ENCODE measurements around the gene HYLS1. TPM values are rescaled to one million over a fixed set of nuclear protein-coding genes. Genes with fewer than 3 reads are reported as not detected.

Gene HYLS1
- polyA plus RNA-seq, 1 donor (not counting 4 experiments of a cell fraction or from before 2014, with no cell fraction given) = 7.2 TPM

GRCh38 chr11:125874556-125875124, 12.8 kb upstream of the HYLS1 start:
- no peak overlapping the region for H2AFZ ChIP-seq (ENCODE audit: control insufficient read depth, low read length)
- no peaks in the 10 kb centered on the region for H3K4me1 ChIP-seq (ENCODE audit: control insufficient read depth, extremely low read depth, insufficient read depth, low read length)
- H3K4me2 ChIP-seq (ENCODE audit: control insufficient read depth, extremely low read depth, insufficient read depth, low read depth, low read length) = no peak overlapping the region
- no peak for TF ChIP-seq EZH2 (IDR thresholded peaks at IDR 0.05; ENCODE audit: low read length)
- TF ChIP-seq CTCF (optimal IDR thresholded peaks at IDR 0.05 in 1 of 3, IDR thresholded peaks at IDR 0.05 in 1 of 3, conservative IDR thresholded peaks at IDR 0.05 in 1 of 3; ENCODE audit: extremely low read depth in 1 of 3, insufficient read depth in 2 of 3, low read length in 3 of 3) = peak; percentile 76 to 94 (median 83)
- no peaks in the 10 kb centered on the region for H3K36me3 ChIP-seq (ENCODE audit: control insufficient read depth in 2 of 2, extremely low read depth in 1 of 2, insufficient read depth in 2 of 2, low read length in 2 of 2)
- no peaks in the 10 kb centered on the region for H3K9me3 ChIP-seq (ENCODE audit: control insufficient read depth, low read depth, low read length)
- FAIRE-seq = peak; percentile 91
- H3K9me1 ChIP-seq (ENCODE audit: control insufficient read depth, extremely low read depth, insufficient read depth, low read length) = no peaks in the 10 kb centered on the region
- H3K4me3 ChIP-seq (ENCODE audit: control insufficient read depth in 2 of 3, extremely low read depth in 1 of 3, insufficient read depth in 2 of 3, low read depth in 1 of 3, low read length in 3 of 3) = no peak overlapping the region
- no peaks in the 10 kb centered on the region for H3K79me2 ChIP-seq (ENCODE audit: control insufficient read depth, insufficient read depth, low read length)
- no peak overlapping the region for H3K27ac ChIP-seq (ENCODE audit: control insufficient read depth, insufficient read depth, low read length)
- no peak for DNase-seq (ENCODE audit: low read depth, low spot score)
- dilution Hi-C loops (cut with MboI; ENCODE audit: extremely low pct_ligation_motif_present, low sequenced_read_pairs) = no loop called here
- H3K9ac ChIP-seq (ENCODE audit: control insufficient read depth, extremely low read depth, insufficient read depth, low read length) = no peak overlapping the region
- no peaks in the 10 kb centered on the region for H4K20me1 ChIP-seq (ENCODE audit: control insufficient read depth, extremely low read depth, insufficient read depth, low read length)
- H3K27me3 ChIP-seq (ENCODE audit: control insufficient read depth, extremely low read depth, insufficient read depth, low read length) = no peaks in the 10 kb centered on the region

GRCh38 chr11:125881291-125881690, 6.2 kb upstream of the HYLS1 start:
- dilution Hi-C loops (cut with MboI; ENCODE audit: extremely low pct_ligation_motif_present, low sequenced_read_pairs) = no loop called here
- Histone ChIP-seq H2AFZ (ENCODE audit: control insufficient read depth, low read length) (no peak overlapping the region), H3K36me3 (ENCODE audit: control insufficient read depth in 2 of 2, extremely low read depth in 1 of 2, insufficient read depth in 2 of 2, low read length in 2 of 2) (no peaks in the 10 kb centered on the region), H3K9me1 (ENCODE audit: control insufficient read depth, extremely low read depth, insufficient read depth, low read length) (no peaks in the 10 kb centered on the region), H3K27ac (ENCODE audit: control insufficient read depth, insufficient read depth, low read length) (no peak overlapping the region), H3K4me2 (ENCODE audit: control insufficient read depth, extremely low read depth, insufficient read depth, low read depth, low read length) (no peak overlapping the region), H3K9me3 (ENCODE audit: control insufficient read depth, low read depth, low read length) (no peaks in the 10 kb centered on the region), H4K20me1 (ENCODE audit: control insufficient read depth, extremely low read depth, insufficient read depth, low read length) (no peaks in the 10 kb centered on the region), H3K4me1 (ENCODE audit: control insufficient read depth, extremely low read depth, insufficient read depth, low read length) (peaks cover 13% of the 10 kb centered on the region), H3K4me3 (ENCODE audit: control insufficient read depth in 2 of 3, extremely low read depth in 1 of 3, insufficient read depth in 2 of 3, low read depth in 1 of 3, low read length in 3 of 3) (no peak overlapping the region), H3K79me2 (ENCODE audit: control insufficient read depth, insufficient read depth, low read length) (no peaks in the 10 kb centered on the region), H3K9ac (ENCODE audit: control insufficient read depth, extremely low read depth, insufficient read depth, low read length) (no peak overlapping the region), H3K27me3 (ENCODE audit: control insufficient read depth, extremely low read depth, insufficient read depth, low read length) (no peaks in the 10 kb centered on the region)
- TF ChIP-seq CTCF (optimal IDR thresholded peaks at IDR 0.05 in 1 of 3, IDR thresholded peaks at IDR 0.05 in 1 of 3, conservative IDR thresholded peaks at IDR 0.05 in 1 of 3; ENCODE audit: extremely low read depth in 1 of 3, insufficient read depth in 2 of 3, low read length in 3 of 3) (no peak), EZH2 (IDR thresholded peaks at IDR 0.05; ENCODE audit: low read length) (no peak)
- no peak for DNase-seq (ENCODE audit: low read depth, low spot score)
- FAIRE-seq = no peak

Measured in keratinocyte (primary cell).